Measurements from ENCODE around the gene HMCN2. TPM values are rescaled to one million over a fixed set of nuclear protein-coding genes. Genes with fewer than 3 reads are reported as not detected.

HMCN2 gene
- total and polyA plus RNA-seq, 4 donors: 0.24 to 1.8 (median 0.29) TPM

- Histone ChIP-seq H3K4me3 (ENCODE audit: low read depth in 1 of 3, low read length in 3 of 3) (no peak overlapping the region), H3K27ac (ENCODE audit: low read depth in 1 of 2, low read length in 2 of 2) (peak overlapping the region; percentile 25 to 37), H3K4me1 (ENCODE audit: control insufficient read depth in 4 of 4, insufficient read depth in 4 of 4, low read length in 3 of 4) (peaks cover 6 to 25% (median 16%) of the 10 kb centered on the region in 4 donors), H3K9me3 (ENCODE audit: control insufficient read depth in 4 of 4, low read length in 3 of 4) (no peaks in the 10 kb centered on the region), H3K27me3 (ENCODE audit: control insufficient read depth in 4 of 4, insufficient read depth in 4 of 4, low read length in 3 of 4) (no peaks in the 10 kb centered on the region), H3K9ac (ENCODE audit: low read depth in 1 of 2, low read length in 2 of 2) (no peak overlapping the region), H3K36me3 (ENCODE audit: control insufficient read depth in 4 of 4, insufficient read depth in 3 of 4, low read depth in 1 of 4, low read length in 3 of 4) (no peaks in the 10 kb centered on the region)
- DNase-seq (ENCODE audit: low spot score): peak; percentile 69
- 37% methylated on average over 5 of the region's 5 CpGs for WGBS
- peak; percentile 26 for TF ChIP-seq HNF4G (IDR thresholded peaks at IDR 0.05)
- no peak for TF ChIP-seq MAX (IDR thresholded peaks at IDR 0.05)
- TF ChIP-seq SP1 (IDR thresholded peaks at IDR 0.05): peak; percentile 79
- no peak for TF ChIP-seq ZBTB33 (IDR thresholded peaks at IDR 0.05)
- peak; percentile 8 to 34 for TF ChIP-seq RAD21 (IDR thresholded peaks at IDR 0.05)
- TF ChIP-seq FOXA1 (IDR thresholded peaks at IDR 0.05): peak; percentile 19
- no peak for TF ChIP-seq TAF1 (conservative IDR thresholded peaks at IDR 0.05)
- peak; percentile 75 for TF ChIP-seq FOXA2 (IDR thresholded peaks at IDR 0.05)
- peak; percentile 38 for TF ChIP-seq REST (IDR thresholded peaks at IDR 0.05)
- peak; percentile 52 to 62 for TF ChIP-seq HNF4A (conservative IDR thresholded peaks at IDR 0.05)
- no peak for TF ChIP-seq EGR1 (IDR thresholded peaks at IDR 0.05; ENCODE audit: low read depth in 2 of 2)
- no peak for TF ChIP-seq NR2F2 (IDR thresholded peaks at IDR 0.05)
- TF ChIP-seq GABPA (IDR thresholded peaks at IDR 0.05 in 1 of 2, conservative IDR thresholded peaks at IDR 0.05 in 1 of 2): peak in 1 of 2 donors; percentile 53
- TF ChIP-seq YY1 (IDR thresholded peaks at IDR 0.05): peak; percentile 65
- TF ChIP-seq RXRA (IDR thresholded peaks at IDR 0.05): peak; percentile 83 to 90
Measured at GRCh38 chr9:130240410-130241197, 25.0 kb upstream of the HMCN2 start.

- TF ChIP-seq FOXA2 (IDR thresholded peaks at IDR 0.05): no peak
- TF ChIP-seq SP1 (IDR thresholded peaks at IDR 0.05): no peak
- no peak for TF ChIP-seq MAX (IDR thresholded peaks at IDR 0.05)
- no peak for TF ChIP-seq REST (IDR thresholded peaks at IDR 0.05)
- no peak for TF ChIP-seq HNF4A (conservative IDR thresholded peaks at IDR 0.05)
- no peak for TF ChIP-seq YY1 (IDR thresholded peaks at IDR 0.05)
- TF ChIP-seq ZBTB33 (IDR thresholded peaks at IDR 0.05): no peak
- TF ChIP-seq RAD21 (IDR thresholded peaks at IDR 0.05): no peak
- no peak for TF ChIP-seq RXRA (IDR thresholded peaks at IDR 0.05)
- no peak for TF ChIP-seq JUND (IDR thresholded peaks at IDR 0.05)
- no peak for TF ChIP-seq EGR1 (IDR thresholded peaks at IDR 0.05; ENCODE audit: low read depth in 2 of 2)
- no peak for TF ChIP-seq GABPA (IDR thresholded peaks at IDR 0.05 in 1 of 2, conservative IDR thresholded peaks at IDR 0.05 in 1 of 2)
- no peak for TF ChIP-seq NR2F2 (IDR thresholded peaks at IDR 0.05)
- Histone ChIP-seq H3K36me3 (ENCODE audit: control insufficient read depth in 4 of 4, insufficient read depth in 3 of 4, low read depth in 1 of 4, low read length in 3 of 4) (no peaks in the 10 kb centered on the region), H3K9me3 (ENCODE audit: control insufficient read depth in 4 of 4, low read length in 3 of 4) (no peaks in the 10 kb centered on the region), H3K4me3 (ENCODE audit: low read depth in 1 of 3, low read length in 3 of 3) (no peak overlapping the region), H3K27me3 (ENCODE audit: control insufficient read depth in 4 of 4, insufficient read depth in 4 of 4, low read length in 3 of 4) (no peaks in the 10 kb centered on the region), H3K4me1 (ENCODE audit: control insufficient read depth in 4 of 4, insufficient read depth in 4 of 4, low read length in 3 of 4) (peaks cover 6 to 25% (median 14%) of the 10 kb centered on the region in 4 donors), H3K9ac (ENCODE audit: low read depth in 1 of 2, low read length in 2 of 2) (no peak overlapping the region), H3K27ac (ENCODE audit: low read depth in 1 of 2, low read length in 2 of 2) (peak overlapping the region; percentile 25 to 37)
- 84% methylated on average over 1 of the region's 1 CpG for WGBS
- DNase-seq (ENCODE audit: low spot score): no peak
Measured at GRCh38 chr9:130241198-130241535, 24.4 kb upstream of the HMCN2 start.

Data from liver (tissue), 9 donors.